ENCODE results near the gene ZNF385C.

The ZNF385C gene

DNA sequence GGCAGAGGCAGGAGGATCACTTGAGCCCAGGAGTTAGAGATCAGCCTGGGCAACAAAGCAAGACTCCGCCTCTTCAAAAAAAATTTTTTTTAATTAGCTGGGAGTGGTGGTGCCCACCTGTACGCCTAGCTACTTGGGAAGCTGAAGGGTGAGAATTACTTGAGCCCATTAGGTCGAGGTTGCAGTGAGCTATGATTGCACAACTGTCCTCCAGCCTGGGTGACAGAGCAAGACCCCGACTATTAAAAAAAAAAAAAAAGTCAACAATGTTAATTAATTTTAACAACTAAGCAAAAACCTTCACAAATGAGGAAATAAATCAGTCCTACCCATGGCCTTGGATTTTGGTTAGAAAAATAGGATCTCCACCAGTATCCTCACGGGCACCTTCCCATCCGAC is 8.9 kb upstream of the ZNF385C start:
- DNase-seq, result no peak

DNA sequence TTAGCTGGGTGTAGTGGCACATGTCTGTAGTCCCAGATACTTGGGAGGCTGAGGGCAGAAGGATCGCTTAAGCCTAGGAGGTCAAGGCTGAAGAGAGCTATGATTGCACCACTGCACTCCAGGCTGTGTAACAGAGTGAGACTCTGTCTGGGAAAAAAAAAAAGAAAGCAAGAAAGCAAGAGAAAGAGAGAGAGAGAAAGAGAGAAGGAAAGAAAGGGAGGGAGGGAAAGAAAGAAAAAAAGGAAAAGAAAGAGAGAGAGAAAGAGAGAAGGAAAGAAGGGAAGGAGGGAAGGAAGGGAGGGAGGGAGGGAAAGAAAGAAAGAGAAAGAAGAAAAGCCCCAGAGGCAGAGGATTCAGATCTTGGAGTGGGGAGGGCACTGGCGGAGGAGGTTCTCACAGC is 7.7 kb upstream of the ZNF385C start:
- DNase-seq, result no peak

DNA sequence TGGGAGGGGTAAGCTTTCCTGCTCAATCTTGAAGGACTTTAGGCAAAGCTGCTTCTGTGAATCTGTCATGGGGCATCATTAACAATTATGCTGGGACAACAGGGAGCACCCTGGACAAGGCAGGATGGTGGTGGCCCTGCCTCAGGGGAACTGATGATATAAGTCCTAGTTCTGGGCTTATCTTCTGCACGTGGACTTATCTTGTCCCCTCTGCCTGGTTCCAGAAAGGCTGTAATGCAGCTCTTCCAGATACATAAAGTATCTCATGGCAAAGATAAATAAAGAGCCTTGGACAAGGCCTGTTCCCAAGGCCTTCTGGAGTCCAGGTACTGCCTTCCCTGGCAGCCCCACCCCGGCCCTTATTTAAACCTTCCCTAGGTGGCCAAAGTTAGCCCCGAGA is 6.0 kb upstream of the ZNF385C start:
- no peak for DNase-seq

DNA sequence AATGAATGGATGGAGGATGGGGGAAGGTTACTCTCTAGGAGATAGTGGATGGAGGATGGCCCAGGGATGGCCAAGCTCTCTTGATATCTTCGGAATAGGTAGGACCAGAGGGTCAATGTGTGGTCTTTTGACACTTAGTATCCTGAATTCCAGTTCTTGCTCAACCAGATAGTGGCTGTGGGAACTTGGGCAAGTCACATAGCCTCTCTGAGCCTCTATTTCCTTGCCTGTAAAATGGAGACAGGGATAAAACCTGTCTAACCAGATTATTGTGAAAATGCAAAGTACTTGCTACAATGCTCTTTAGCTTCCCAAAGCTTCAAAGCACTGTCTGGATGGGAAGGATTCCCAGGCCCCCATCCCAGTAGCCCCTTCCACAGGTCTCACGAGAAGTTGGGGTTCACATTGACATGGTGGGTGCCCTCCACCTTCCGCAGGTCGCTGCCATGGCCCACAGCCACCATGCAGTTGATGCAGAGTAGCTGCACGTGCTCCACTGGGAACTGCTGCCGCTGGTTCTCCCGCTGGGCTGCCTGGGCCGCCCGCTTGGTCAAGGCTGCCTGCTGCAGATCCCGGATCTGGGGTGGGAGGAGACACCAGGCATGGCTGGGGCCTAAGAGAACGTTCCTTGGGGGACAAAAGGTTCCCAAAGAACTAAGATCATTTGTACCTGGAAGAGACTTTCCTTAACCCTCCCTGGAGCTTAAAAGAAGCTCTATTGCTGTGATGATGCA is 5.1 kb upstream of the ZNF385C start:
- no peak for DNase-seq

DNA sequence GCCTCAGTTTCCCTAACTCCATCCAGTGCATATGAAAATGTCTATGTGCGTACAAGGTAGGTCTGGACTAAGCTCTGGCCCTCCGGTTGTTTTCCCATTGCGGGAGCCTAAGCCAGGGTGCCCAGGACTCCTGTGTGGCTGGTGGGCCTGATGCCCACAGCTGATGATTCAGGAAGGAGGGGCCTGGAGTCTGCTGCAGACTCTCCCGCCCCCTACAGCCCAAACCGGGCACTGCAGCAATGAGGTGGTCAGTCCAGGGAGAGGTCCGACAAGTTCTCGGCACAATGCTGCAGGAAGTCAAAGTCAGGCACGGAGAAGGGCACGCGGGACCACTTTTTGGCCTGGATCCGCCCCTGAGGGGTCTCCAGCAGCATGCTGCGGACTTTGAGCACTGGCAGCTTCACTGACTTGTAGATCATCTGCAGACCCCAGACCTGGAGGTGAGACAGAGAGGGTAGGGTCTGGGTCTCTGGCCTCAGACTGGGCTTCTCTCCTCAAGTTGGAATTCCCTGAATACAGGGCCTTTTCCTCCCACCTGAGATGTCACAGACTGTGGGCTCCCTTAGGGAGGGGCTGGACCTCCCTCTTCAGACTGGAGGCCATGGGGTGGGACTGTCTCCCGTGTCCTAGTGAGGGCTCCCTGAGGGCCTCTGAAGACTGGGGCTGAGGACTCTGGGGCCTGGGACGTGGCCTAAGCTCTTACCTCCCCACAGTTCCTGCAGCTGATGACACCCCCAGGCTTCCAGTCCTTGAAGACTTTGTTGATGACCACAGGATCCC is 3.4 kb upstream of the ZNF385C start:
- peak; percentile 62 for DNase-seq

DNA sequence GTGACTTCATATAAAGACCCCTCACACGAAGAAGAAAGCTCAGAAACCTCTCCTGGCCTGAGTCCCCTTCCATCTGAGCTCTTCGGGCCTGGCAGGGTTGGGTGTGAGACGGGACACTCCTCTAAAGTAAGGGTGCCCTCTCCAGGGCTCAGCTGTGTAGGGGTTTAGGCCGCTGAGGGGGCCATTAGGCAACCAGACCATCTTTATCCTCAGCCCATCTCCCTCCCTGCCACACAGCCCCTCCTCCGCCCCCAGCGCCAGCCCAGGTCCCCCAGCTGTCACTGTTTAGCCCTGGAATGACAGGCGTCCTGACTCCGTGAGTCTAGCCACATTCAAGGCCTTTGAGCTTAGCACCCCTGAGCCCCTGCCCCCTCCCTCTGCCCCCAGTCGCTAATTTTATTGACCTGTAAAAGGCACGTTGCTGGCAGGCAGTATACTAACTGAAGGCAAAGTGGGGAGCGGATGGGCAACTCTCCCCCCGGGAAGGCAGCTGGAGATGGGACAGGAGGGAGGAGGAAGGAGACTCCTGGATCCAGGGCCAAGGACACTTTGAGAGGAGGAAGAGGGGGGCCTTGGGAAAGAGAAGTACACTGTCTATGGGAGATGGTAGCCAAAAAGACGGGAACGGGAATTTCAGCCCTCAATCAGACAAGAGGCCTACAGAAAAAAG is 592 bp upstream of the ZNF385C start:
- no peak for DNase-seq

DNA sequence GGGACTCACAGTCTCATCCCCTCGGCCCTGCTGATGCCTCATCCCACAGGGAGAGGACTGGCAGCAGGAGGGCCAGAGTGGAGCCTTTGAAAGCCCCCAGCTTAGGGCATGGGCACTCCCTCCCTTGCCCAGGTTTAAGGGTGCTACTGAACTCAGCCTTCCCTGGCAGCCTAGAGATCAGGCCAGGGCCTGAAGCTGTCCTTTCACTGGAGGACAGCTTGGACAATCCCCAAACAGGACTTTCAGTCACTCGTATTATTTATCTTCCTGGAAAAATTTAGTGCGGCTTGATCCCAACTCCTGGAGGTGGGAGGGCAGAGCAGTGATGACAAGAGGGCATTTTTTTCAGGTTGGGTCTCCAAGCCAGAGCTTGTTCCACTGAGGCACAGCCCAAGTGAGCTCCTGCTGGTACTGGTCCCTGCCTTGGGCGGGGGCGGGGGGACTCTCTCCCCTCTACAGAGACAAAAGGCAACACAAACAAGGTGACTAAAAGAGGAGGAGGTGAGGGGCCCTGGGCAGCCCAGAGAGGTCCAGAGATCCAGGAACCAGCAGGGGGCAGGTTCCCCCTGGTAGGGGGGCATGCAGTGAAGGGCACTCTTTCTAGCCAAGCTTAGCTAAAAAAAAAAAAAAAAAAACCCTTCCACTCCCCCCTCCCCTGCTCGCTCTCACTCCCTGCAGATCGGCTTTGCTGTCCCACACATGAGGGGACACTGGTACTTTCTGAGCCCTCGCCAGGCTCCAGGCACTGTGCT is 1.7 kb downstream of the ZNF385C start:
- DNase-seq, result no peak

DNA sequence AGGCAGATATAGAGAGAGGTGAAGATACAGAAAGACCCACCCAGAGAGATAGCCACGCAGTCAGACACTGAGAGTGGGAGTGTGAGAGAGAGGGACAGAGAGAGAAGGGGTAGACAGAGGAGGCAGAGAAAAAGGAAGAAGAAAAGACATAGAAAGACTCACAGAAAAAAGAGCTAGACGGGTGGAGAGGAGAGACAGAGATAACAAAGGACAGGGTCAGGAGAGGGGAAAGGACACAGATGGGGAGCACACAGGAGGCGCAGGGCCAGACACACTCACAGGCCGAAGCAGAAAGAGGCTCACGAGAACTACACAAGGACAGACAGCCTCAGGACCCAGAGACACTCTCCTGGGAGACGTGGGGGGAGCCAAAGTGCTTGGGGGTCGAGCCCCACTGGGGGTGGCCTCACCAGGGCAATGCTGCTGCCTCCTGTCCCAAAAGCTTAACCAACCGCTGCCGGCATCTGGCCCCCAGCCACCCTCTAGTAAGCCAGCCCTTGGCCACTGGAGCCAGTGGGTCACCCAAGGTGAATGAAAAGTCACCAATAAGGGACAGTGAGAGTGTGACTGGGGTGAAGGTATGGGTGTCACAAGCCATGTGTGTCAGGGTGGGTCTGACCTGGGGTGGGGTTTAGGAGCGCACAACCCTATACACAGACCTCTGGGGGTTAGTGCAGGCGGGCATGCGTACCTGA is 3.8 kb downstream of the ZNF385C start:
- DNase-seq, result no peak

DNA sequence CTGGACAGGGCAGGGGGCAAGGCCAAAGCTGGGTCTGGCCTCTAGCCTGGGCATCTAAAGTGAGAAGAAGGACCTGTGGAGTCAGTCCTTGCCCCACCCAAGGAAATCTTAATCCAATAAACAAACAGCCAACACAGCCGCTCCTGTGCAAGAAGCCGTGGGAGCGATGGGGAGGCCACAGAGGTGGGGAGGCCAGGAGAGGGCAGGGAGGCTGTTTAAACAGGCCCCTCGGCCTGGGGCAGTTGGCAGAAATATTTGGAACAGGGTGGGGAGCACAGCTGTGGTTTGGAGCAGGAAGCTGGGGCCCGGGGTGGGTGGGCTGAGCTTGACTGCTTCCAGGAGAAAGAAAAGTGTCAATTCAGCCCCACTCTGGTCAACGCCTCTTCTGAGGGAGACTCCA is 5.3 kb downstream of the ZNF385C start:
- DNase-seq, result no peak

DNA sequence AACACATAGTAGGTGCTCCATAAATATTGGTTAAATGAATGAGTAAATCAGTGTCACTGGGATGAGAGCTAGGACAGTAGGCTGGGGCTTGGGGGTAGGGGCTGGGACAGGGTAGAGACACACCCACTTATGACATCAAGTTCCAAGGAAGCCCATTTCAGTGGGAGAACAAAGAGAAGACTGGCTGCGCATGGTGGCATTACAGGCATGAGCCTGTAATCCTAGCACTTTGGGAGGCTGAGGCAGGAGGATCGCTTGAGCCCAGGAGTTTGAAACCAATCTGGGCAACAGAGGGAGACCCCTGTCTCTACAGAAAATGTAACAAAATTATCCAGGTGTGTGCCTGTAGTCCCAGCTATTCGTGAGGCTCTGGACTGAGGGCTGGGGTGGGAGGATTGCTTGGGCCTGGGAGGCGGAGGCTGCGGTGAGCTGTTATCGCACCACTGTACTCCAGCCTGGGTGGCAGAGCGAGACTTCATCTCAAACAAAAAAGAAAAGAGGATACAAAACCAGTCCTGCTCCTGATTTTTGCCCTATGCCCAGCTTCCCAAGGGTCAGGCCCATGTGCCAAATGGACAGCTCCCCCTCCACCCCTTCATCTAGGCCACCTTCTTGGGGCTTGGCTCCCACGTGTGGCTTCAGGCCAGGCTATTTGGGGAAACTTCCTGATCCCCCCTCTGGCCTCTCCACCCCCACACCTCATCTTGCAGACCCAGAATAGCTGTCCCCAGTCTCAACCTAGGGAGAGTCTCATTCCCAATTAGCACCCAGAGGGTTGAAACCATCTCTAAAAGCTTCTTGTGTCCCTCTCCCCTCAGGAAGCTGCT is 7.1 kb downstream of the ZNF385C start:
- no peak for DNase-seq

DNA sequence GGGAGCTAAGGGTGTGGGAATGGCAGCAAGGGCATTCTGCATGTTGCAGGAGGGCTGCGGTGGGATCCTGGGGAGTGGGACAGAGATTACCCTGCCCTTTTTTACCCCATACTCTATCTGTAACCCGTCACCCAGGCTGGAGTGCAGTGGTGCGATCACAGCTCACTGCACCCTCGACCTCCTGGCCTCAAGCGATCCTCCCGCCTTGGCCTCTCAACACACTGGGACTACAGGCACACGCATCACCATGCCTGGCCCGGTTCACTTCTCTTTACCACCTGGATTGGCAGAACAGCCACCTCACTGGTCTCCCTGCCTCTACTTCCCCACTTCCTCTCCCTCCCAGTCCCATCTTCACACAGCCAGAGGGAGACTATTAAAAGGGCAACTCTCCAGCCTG is 9.5 kb downstream of the ZNF385C start:
- no peak for DNase-seq

DNA sequence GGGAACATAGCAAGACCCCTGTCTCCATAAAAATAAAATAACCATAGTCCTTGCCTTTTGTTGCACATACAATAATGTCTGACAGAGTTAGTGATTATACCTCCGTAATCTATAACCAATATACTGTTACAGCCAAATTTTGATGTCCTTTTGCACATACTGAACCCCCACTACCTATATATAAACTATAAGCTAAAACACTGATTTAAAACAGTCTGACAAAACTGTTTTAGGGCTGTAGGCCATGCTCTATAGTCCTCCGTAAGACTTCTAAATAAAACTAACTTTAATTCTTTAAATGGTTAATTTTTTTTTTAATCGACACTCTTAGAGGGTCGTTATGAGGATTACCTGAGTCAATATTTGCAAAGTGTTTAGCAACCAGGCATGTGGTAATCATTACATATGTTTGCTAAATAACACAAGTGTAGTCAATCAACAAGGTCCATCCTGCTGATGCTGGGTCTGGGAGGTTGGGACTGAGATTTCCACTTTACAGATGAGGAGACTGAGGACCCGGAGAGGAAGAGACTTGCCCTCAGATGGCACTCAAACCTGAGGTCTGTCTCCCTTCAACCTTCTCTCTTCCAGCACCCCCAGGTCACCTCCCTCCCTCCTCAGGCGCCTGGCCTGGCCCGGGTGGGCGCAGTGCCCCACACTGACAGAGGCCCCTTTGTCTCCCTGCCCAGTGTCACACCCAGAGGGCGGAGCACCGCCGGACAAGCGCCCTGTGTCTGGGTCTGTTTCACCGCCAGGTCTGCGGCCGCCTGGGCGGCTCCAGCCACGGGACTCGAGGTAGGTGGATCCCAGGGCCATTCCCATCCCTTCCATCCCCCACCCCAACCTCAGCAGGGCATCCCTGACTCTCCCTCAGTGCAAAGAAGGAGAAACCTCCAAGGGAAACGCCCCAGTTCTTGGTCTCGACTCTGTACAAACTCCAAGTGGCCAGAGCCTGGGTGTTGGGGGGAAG is 10.3 kb downstream of the ZNF385C start:
- no peak for DNase-seq

DNA sequence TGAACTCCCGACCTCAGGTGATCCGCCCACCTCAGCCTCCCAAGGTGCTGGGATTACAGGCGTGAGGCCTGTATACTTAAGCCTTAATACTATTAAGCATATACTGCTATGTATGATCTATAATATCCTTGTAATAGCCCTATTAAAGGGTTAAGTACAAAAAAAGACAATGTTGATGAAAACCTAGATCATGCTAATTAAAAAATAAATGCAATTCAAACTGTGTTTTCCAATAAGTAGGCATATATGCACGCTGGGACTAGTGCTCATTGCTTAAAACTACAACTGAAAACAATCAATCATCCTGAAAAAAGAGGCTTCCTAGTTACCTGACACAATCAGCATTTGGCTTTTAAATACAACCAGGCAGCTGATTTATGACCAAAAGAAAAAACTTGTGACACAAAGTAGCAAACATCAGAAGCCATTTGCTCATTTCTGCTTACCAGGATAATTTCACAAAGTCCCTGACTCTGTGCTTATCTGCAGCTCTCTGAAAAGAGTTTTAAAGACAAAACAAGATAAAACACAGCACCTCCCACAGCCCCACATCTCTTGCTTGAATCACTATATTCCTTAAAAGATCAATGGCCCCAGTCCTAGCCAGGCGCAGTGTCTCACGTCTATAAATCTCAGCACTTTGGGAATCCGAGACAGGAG is 11.1 kb downstream of the ZNF385C start:
- DNase-seq, result no peak

DNA sequence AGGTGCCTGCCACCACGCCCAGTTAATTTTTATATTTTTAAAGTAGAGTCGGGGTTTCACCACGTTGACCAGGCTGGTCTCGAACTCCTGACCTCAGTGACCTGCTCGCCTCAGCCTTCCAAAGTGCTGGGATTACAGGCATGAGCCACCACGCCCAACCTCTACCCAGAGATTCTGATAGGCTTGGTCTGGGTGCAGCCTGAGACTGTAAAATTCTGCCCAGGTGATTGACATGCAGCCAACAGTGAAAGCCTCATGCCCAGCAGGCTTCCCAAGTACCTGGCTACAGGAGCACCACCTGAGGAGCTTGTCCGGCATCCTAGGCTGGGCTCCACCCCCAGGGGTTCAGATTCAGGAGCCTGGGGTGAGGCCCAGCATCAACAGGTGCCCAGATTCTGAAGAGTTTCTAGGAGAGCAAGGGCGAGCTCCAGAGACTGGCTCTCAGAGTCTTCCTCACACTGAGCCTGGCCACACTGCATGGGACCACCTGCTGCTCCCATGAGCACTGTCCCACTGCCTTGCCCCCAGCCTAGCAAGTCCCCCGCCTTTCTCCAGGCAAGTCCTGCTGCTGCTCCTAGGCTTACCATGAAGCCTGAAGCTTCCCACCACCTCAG is 16.6 kb downstream of the ZNF385C start:
- no peak for DNase-seq

DNA sequence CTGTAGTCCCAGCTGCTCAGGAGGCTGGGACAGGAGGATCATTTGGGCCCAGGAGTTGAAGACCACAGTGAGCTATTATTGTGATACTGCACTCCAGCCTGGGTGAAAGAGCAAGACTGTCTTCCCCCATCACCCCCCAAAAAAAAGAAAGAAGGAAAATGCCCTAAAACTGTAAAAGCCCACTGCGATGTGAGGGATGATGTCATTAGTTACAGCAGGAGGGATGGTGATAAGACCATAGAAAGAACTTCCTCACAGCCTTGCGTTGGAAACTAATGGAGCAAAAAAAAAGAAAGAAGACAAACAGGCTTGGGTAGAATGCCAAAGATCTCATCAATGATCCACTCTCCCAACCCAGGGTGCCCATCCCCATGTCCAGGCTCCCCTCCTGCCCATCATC is 18.7 kb downstream of the ZNF385C start:
- no peak for DNase-seq

DNA sequence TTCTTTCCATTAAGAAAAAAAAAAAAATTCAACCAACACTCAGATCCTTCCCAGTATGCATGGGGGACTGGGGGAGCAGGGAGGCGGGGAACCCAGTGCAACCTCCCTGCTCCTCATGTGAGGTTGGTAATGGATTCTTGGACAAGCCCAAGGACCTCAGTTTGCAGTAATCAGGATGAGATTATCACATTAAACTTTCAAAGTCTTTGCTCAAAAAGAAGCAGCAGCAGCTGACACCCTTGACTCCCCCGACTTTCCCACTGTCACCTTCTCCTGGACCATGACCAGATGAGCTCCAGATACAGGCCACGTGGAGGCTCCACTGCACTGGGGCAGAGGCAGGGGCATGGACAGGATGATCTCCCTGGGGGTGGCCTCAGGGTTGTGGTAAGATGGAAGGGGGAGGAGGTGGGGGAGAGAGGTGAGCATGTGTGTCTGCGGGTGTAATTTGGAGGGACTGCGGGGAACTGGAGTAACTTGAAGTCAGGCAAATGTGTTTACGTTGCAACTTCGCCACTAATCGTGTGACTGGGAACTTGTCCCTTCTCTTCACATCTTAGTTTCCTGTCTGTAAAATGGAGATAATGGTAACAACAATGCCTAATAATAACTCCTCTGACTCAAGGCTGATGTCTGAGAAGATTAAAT is 19.8 kb downstream of the ZNF385C start:
- DNase-seq, result no peak

DNA sequence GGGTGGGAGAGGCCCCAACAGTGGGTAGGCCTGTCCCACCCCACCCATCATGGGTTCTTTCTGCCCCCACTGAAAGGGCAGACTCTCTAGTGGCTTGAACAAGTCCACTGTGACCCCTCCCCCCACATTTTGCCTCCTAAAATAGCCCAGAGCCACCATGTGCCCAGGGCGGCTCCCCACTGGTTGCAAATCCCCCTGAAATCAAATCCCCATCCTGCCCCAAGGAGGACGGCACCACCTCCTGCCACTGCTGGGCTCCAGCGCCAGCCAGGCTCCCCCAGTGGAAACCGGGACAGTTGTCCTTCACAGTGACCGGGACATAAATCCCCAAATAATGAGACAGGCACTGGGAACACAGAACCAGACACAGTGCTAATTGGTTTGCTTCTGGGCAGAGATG is 20.5 kb downstream of the ZNF385C start:
- DNase-seq, result no peak

DNA sequence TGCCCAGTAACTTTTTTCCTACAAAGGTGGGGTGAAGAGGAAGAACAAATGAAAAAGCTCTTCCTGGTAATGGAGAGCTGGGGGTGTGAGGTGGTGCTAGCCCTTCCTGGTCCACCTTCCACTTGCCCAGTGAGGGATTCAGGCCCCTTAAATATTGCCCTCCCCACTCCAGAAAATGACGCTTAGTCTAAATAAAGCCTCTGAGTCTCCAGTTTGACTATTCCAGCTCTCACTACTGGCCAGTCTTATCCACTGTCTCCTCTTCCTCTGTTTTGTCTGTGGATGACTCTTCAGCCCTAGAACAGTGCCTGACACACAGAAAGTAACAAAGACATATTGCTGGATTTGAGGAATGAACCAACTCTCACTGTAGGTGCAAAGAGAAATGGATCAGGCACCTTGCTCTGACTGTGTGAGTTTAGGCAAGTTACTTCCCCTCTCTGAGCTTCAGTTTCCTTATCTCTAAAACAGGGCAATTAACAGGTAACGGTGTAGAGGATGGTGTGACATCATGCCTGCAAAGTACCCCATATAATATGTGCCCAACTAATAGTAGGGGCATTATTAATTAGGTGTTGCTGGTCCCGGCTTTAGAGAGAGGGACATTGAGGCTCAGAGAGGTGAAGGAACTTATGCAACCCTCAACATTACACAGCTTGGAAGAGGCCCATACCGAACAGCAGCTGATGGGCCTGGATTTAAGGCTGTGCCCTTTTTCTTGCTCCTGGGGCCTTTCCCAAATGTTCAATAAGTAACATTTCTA is 21.3 kb downstream of the ZNF385C start:
- DNase-seq, result no peak

Data from NCI-H1092 treated with DMSO at 0.1 percent for 48 hours (cell line).